GOT3 (cell line): ENCODE measurements around the gene RYR1.

Source experiments
- DNase-seq: peaks from one replicate; lab custom pipeline; 2025; ENCODE audit warnings: mixed read lengths; lab: John Stamatoyannopoulos, UW

RYR1 gene

GRCh38 chr19:38433268-38433733, at the start of gene RYR1:
Gene RYR1, plus strand, starts transcription at chr19:38433691. Its CDS starts 139 bp downstream, at chr19:38433830.
- no peak for DNase-seq

GRCh38 chr19:38383743-38384142, 49.7 kb upstream of the RYR1 start:
- no peak for DNase-seq

- no peak for DNase-seq
Observed at GRCh38 chr19:38384209-38385027, 49.1 kb upstream of the RYR1 start.

- no peak for DNase-seq
Observed at GRCh38 chr19:38385057-38385803, 48.3 kb upstream of the RYR1 start.

GRCh38 chr19:38385804-38386257, 47.7 kb upstream of the RYR1 start:
- DNase-seq: no peak

GRCh38 chr19:38386300-38386970, 47.1 kb upstream of the RYR1 start:
- no peak for DNase-seq

GRCh38 chr19:38386971-38387549, 46.4 kb upstream of the RYR1 start:
- DNase-seq: no peak

- peak; percentile 89 for DNase-seq
Observed at GRCh38 chr19:38387550-38388348, 45.7 kb upstream of the RYR1 start, which contains the start of gene GGN. Gene GGN, minus strand, starts transcription at chr19:38388034. Its CDS starts 773 bp downstream, at chr19:38387261.

GRCh38 chr19:38388349-38389100, 45.0 kb upstream of the RYR1 start, which contains the start of gene SPRED3:
Gene SPRED3, plus strand, starts transcription at chr19:38388697. Its CDS starts 1,606 bp downstream, at chr19:38390303.
- DNase-seq: no peak

GRCh38 chr19:38389101-38389925, 44.2 kb upstream of the RYR1 start:
- no peak for DNase-seq

GRCh38 chr19:38389957-38390924, 43.2 kb upstream of the RYR1 start:
- DNase-seq: no peak

- no peak for DNase-seq
Observed at GRCh38 chr19:38391911-38392464, 41.5 kb upstream of the RYR1 start.

- DNase-seq: no peak
Observed at GRCh38 chr19:38392707-38393308, 40.7 kb upstream of the RYR1 start.

GRCh38 chr19:38394488-38394887, 39.0 kb upstream of the RYR1 start:
- DNase-seq: no peak

GRCh38 chr19:38395381-38396114, 37.9 kb upstream of the RYR1 start:
- DNase-seq: no peak

- no peak for DNase-seq
Observed at GRCh38 chr19:38399081-38399480, 34.4 kb upstream of the RYR1 start.

- DNase-seq: no peak
Observed at GRCh38 chr19:38399537-38399936, 34.0 kb upstream of the RYR1 start.
